Sigmoid colon (tissue), 7 donors: ENCODE data around the gene ZNF521. TPM values are rescaled to one million over a fixed set of nuclear protein-coding genes. Genes with fewer than 3 reads are reported as not detected.
A peak's percentile ranks its signal among the peaks of the same experiment; 100 is the strongest.

ENCODE experiments used
- DNase-seq: peaks from one replicate; pipeline ENCODE4 v3.0.0-alpha.2; 2019
- H3K27ac ChIP-seq, 4 donors: fragments of 200-600 bp; sonication (generic); one replicate each; pipeline ENCODE4 v1.5.1; 2016 to 2019; ENCODE audit warnings: mild to moderate bottlenecking in 1 of 4
- H3K27me3 ChIP-seq, 3 donors: fragments of 200-600 bp; sonication (generic); one replicate each; pipeline ENCODE4 v1.5.1; 2019; ENCODE audit warnings: mild to moderate bottlenecking in 1 of 3
- H3K36me3 ChIP-seq, 4 donors: fragments of 200-600 bp; sonication (generic); one replicate each; pipeline ENCODE4 v1.5.1; 2016 to 2019
- H3K4me1 ChIP-seq, 4 donors: fragments of 200-600 bp; sonication (generic); one replicate each; pipeline ENCODE4 v1.5.1; 2017 to 2019
- H3K4me3 ChIP-seq, 4 donors: fragments of 200-600 bp; sonication (generic); one replicate each; pipeline ENCODE4 v1.5.1; 2017 to 2019; ENCODE audit warnings: mild to moderate bottlenecking in 2 of 4, moderate library complexity in 1 of 4
- H3K9me3 ChIP-seq, 4 donors: fragments of 200-600 bp in 3 of 4; sonication (generic) in 3 of 4; one replicate each; pipeline versions ENCODE4 v1.5.1 to v1.6.1; 2013 to 2019
- CTCF ChIP-seq, 4 experiments: fragments of 450-650 bp in 3 of 4; fragments of 200-600 bp in 1 of 4; IDR thresholded peaks; one replicate each; pipeline ENCODE4 v1.5.1; 2016 to 2019; ENCODE audit warnings: antibody characterized with exemption in 4 of 4, mild to moderate bottlenecking in 3 of 4, moderate library complexity in 2 of 4
- EP300 ChIP-seq, 4 donors: sonication (generic); formaldehyde crosslinking; IDR thresholded peaks; one replicate each; pipeline ENCODE4 v1.6.1; 2017; ENCODE audit warnings: antibody characterized with exemption in 4 of 4
- POLR2A ChIP-seq, 2 donors: fragments of 450-650 bp; IDR thresholded peaks; one replicate each; pipeline ENCODE4 v1.6.1; 2016; ENCODE audit warnings: antibody characterized with exemption in 2 of 2, mild to moderate bottlenecking in 2 of 2, moderate library complexity in 2 of 2
- POLR2AphosphoS5 ChIP-seq, 4 donors: sonication (generic); formaldehyde crosslinking; IDR thresholded peaks; one replicate each; pipeline ENCODE4 v1.6.1; 2017; ENCODE audit warnings: antibody characterized with exemption in 4 of 4
- WGBS, 2 donors: extraction: QIAGEN DNeasy Blood & Tissue Kit; methylation state at CpG; one replicate each; pipeline ENCODE4 v1.1.7; 2013; 5-methylcytosine and 5-hydroxymethylcytosine counted together
- intact Hi-C: fragments of 100-400 bp; cut with DNase I; formaldehyde crosslinking; loops from one replicate; pipeline ENCODE4 v1.15.1; 2023
- polyA plus RNA-seq, 3 donors: library from polyadenylated mRNA; stranded (reverse); fragments of 200-250 nt; gene quantifications; one replicate each; pipeline ENCODE4 v1.2.3, GENCODE V29; 2013
- total RNA-seq, 4 donors: library from RNA; depleted of rRNA; stranded (reverse); fragments of >200 nt; gene quantifications; one replicate each; pipeline ENCODE4 v1.1.0, GENCODE V29; 2016
- donor health status: healthy with polysubstance abuse.
- donor health status: Bipolar disorder and iron deficiency.
- donor health status: healthy.

ZNF521 gene
- total and polyA plus RNA-seq, 7 donors: 0.69 to 40.2 (median 12.0) TPM

- H3K4me3 ChIP-seq: peak overlapping the region; percentile 13 to 34 (median 28)
- TF ChIP-seq EP300 (IDR thresholded peaks at IDR 0.05) (no peak), CTCF (IDR thresholded peaks at IDR 0.05) (no peak), POLR2AphosphoS5 (IDR thresholded peaks at IDR 0.05) (no peak), POLR2A (IDR thresholded peaks at IDR 0.05) (no peak)
- H3K4me1 ChIP-seq: peaks cover 0 to 10% (median 3%) of the 10 kb centered on the region in 4 donors
- no peaks in the 10 kb centered on the region for H3K36me3 ChIP-seq
- 50 to 69% methylated on average over 6 of the region's 6 CpGs for WGBS, 2 donors
- intact Hi-C loops: loop anchor here (10.0 kb wide), 1 partner anchor 190 kb away; the partner anchor contains the start of gene ZNF521
- DNase-seq: no peak
- peak overlapping the region in 2 of 4 donors; percentile 2 to 14 for H3K27ac ChIP-seq
- no peaks in the 10 kb centered on the region for H3K27me3 ChIP-seq
- H3K9me3 ChIP-seq: no peaks in the 10 kb centered on the region
These were observed 187.6 kb downstream of the ZNF521 start for GRCh38 chr18:25164211-25164847.

- no peak for DNase-seq
- H3K36me3 ChIP-seq: no peaks in the 10 kb centered on the region
- H3K27me3 ChIP-seq: no peaks in the 10 kb centered on the region
- H3K9me3 ChIP-seq: no peaks in the 10 kb centered on the region
- TF ChIP-seq EP300 (IDR thresholded peaks at IDR 0.05) (no peak), POLR2AphosphoS5 (IDR thresholded peaks at IDR 0.05) (no peak), CTCF (IDR thresholded peaks at IDR 0.05) (no peak), POLR2A (IDR thresholded peaks at IDR 0.05) (no peak)
- no peak overlapping the region for H3K4me3 ChIP-seq
- intact Hi-C loops: no loop called here
- no peak overlapping the region for H3K27ac ChIP-seq
- H3K4me1 ChIP-seq: no peaks in the 10 kb centered on the region
- WGBS, 2 donors: 73 to 84% methylated on average over 6 of the region's 6 CpGs
These were observed 198.5 kb downstream of the ZNF521 start for GRCh38 chr18:25153426-25153825.

GRCh38 chr18:25147877-25148488 is 204.0 kb downstream of the ZNF521 start:
- intact Hi-C loops: no loop called here
- TF ChIP-seq EP300 (IDR thresholded peaks at IDR 0.05) (no peak), CTCF (IDR thresholded peaks at IDR 0.05) (no peak), POLR2A (IDR thresholded peaks at IDR 0.05) (no peak), POLR2AphosphoS5 (IDR thresholded peaks at IDR 0.05) (no peak)
- no peak for DNase-seq
- Histone ChIP-seq H3K9me3 (no peaks in the 10 kb centered on the region), H3K27me3 (no peaks in the 10 kb centered on the region), H3K4me1 (peaks cover 0 to 5% (median 2%) of the 10 kb centered on the region in 4 donors), H3K4me3 (no peak overlapping the region), H3K27ac (no peak overlapping the region), H3K36me3 (no peaks in the 10 kb centered on the region)
- WGBS, 2 donors: 83 to 92% methylated on average over 5 of the region's 5 CpGs

GRCh38 chr18:25146512-25146910 is 205.5 kb downstream of the ZNF521 start:
- TF ChIP-seq CTCF (IDR thresholded peaks at IDR 0.05): no peak
- no peak for TF ChIP-seq POLR2A (IDR thresholded peaks at IDR 0.05)
- TF ChIP-seq EP300 (IDR thresholded peaks at IDR 0.05): no peak
- no peak for TF ChIP-seq POLR2AphosphoS5 (IDR thresholded peaks at IDR 0.05)
- 78 to 86% methylated on average over 2 of the region's 2 CpGs for WGBS, 2 donors
- Histone ChIP-seq H3K4me1 (peaks cover 0 to 5% (median 4%) of the 10 kb centered on the region in 4 donors), H3K27ac (no peak overlapping the region), H3K9me3 (no peaks in the 10 kb centered on the region), H3K36me3 (no peaks in the 10 kb centered on the region), H3K27me3 (no peaks in the 10 kb centered on the region), H3K4me3 (no peak overlapping the region)
- DNase-seq: no peak
- intact Hi-C loops: no loop called here
